K562 (cell line): Measurements from ENCODE around the gene NTM. TPM values are rescaled to one million over a fixed set of nuclear protein-coding genes. Genes with fewer than 3 reads are reported as not detected.

ENCODE experiments used
- ATAC-seq: fragments of 200-7000 bp; cut with Tn5 transposase; 3 replicates; pipeline ENCODE4 v1.9.1; 2020; ENCODE audit warnings: moderate library complexity
- BruUV-seq: library from RNA; stranded (reverse); fragments of 400-500 nt; replicated peaks from 2 replicates; lab custom pipeline; 2021; lab: Mats Ljungman, UMichigan
- CTCF ChIA-PET: fragments of 300-600 bp; formaldehyde crosslinking; extraction: SDS; loops from one replicate; lab custom pipeline; 2021; ENCODE audit warnings: low intra/inter-chr PET ratio; lab: Yijun Ruan, JAX
- POLR2A ChIA-PET: fragments of 300-600, 350-650 bp; sonication (Branson Sonifier 250); formaldehyde crosslinking; extraction: SDS; loops from one replicate; lab custom pipeline; 2021; ENCODE audit warnings: antibody characterized with exemption, inconsistent platforms; lab: Yijun Ruan, JAX
- DNase-seq, 4 experiments: peaks; one replicate each; pipeline versions ENCODE4 v3.0.0 to v3.0.0-alpha.2; 2011 to 2018; ENCODE audit warnings: low spot score in 3 of 4, mixed read lengths in 3 of 4; ENCODE audit errors: extremely low read depth in 1 of 4
- FAIRE-seq: peaks from 2 replicates; lab custom pipeline; 2011; peaks lifted over from hg19 to GRCh38; lab: Jason Lieb, UNC
- H2AFZ ChIP-seq: 2 replicates; pipeline ENCODE4 v1.6.0; 2011; ENCODE audit warnings: low read depth, low read length, control low read depth, inconsistent platforms
- H3K27ac ChIP-seq: fragments of 200-600 bp; 3 replicates; pipeline ENCODE4 v1.8.0; 2011; ENCODE audit warnings: low read depth, mild to moderate bottlenecking, control low read depth, inconsistent platforms, low read length, moderate library complexity, mixed read lengths; ENCODE audit errors: extremely low read depth
- H3K27me3 ChIP-seq, 2 experiments: fragments of 300-600 bp in 1 of 2; 2 replicates in 1 of 2; 3 replicates in 1 of 2; pipeline versions ENCODE4 v1.6.0 to v1.8.0; 2011; ENCODE audit warnings: inconsistent platforms in 2 of 2, low read length in 2 of 2, mild to moderate bottlenecking in 1 of 2, mixed read lengths in 1 of 2, moderate library complexity in 1 of 2; ENCODE audit not compliant: control insufficient read depth in 2 of 2, insufficient read depth in 2 of 2
- H3K36me3 ChIP-seq: fragments of 300-600 bp; 3 replicates; pipeline ENCODE4 v1.8.0; 2011; ENCODE audit warnings: mild to moderate bottlenecking, low read length, inconsistent platforms; ENCODE audit not compliant: control insufficient read depth, insufficient read depth
- H3K4me1 ChIP-seq, 2 experiments: fragments of 200-600 bp in 1 of 2; replicated peaks in 1 of 2; 2 replicates in 1 of 2; 3 replicates in 1 of 2; pipeline versions ENCODE4 v1.5.1 to v1.8.0; 2011; ENCODE audit warnings: inconsistent platforms in 2 of 2, low read length in 2 of 2, mild to moderate bottlenecking in 1 of 2, mixed read lengths in 1 of 2, moderate library complexity in 1 of 2; ENCODE audit not compliant: control insufficient read depth in 2 of 2, insufficient read depth in 2 of 2
- H3K4me2 ChIP-seq: 2 replicates; pipeline ENCODE4 v1.6.1; 2011; ENCODE audit warnings: low read length, control low read depth, inconsistent platforms, mixed read lengths; ENCODE audit not compliant: insufficient read depth
- H3K4me3 ChIP-seq: fragments of 200-600 bp; sonication (generic), shearing (Covaris generic); 2 replicates; pipeline ENCODE4 v1.5.1; 2016; ENCODE audit warnings: control low read depth, inconsistent platforms
- H3K79me2 ChIP-seq: fragments of 200-600 bp; 3 replicates; pipeline ENCODE4 v1.8.0; 2011; ENCODE audit warnings: low read length, inconsistent platforms; ENCODE audit not compliant: control insufficient read depth, insufficient read depth
- H3K9ac ChIP-seq, 2 experiments: 2 replicates each; pipeline versions ENCODE4 v1.6.0 to v1.6.1; 2011; ENCODE audit warnings: low read depth in 2 of 2, low read length in 2 of 2, control low read depth in 1 of 2, inconsistent platforms in 1 of 2, mild to moderate bottlenecking in 1 of 2, mixed read lengths in 1 of 2; ENCODE audit not compliant: insufficient read depth in 1 of 2
- H3K9me1 ChIP-seq: one replicate; pipeline ENCODE4 v1.6.0; 2011; ENCODE audit warnings: inconsistent platforms, mild to moderate bottlenecking, low read length, moderate library complexity; ENCODE audit not compliant: control insufficient read depth, insufficient read depth
- H3K9me3 ChIP-seq: replicated peaks from 2 replicates; pipeline ENCODE4 v1.5.1; 2011; ENCODE audit warnings: low read depth, low read length, inconsistent platforms; ENCODE audit not compliant: control insufficient read depth, insufficient read depth
- H4K20me1 ChIP-seq: replicated peaks from 2 replicates; pipeline ENCODE4 v1.6.1; 2011; ENCODE audit warnings: low read length, inconsistent platforms, mixed read lengths; ENCODE audit not compliant: control insufficient read depth, insufficient read depth
- ATF7 ChIP-seq: fragments of 450-650 bp; IDR thresholded peaks from 2 replicates; pipeline ENCODE4 v1.7.1; 2014; ENCODE audit warnings: mild to moderate bottlenecking, moderate library complexity
- DACH1 ChIP-seq: fragments of 450-650 bp; IDR thresholded peaks from 2 replicates; pipeline ENCODE4 v1.6.1; 2018; ENCODE audit not compliant: partially characterized antibody
- DMBX1 ChIP-seq: fragments of 250-450 bp; sonication (Bioruptor Pico); IDR thresholded peaks from 2 replicates; pipeline ENCODE4 v1.8.0; 2022; ENCODE audit warnings: inconsistent platforms, mild to moderate bottlenecking, moderate library complexity, borderline replicate concordance
- ELF2 ChIP-seq: fragments of 250-450 bp; sonication (Bioruptor Pico); IDR thresholded peaks from 2 replicates; pipeline ENCODE4 v1.5.0; 2021; ENCODE audit warnings: mild to moderate bottlenecking
- EP400 ChIP-seq: fragments of 450-650 bp; IDR thresholded peaks from 2 replicates; pipeline ENCODE4 v1.6.1; 2017; ENCODE audit warnings: antibody characterized with exemption, mild to moderate bottlenecking, moderate library complexity
- GTF2A2 ChIP-seq: IDR thresholded peaks from 2 replicates; pipeline ENCODE4 v1.6.1; 2016; ENCODE audit warnings: mild to moderate bottlenecking, missing genetic modification characterization, missing compliant biosample characterization
- ILK ChIP-seq: fragments of 450-650 bp; IDR thresholded peaks from 2 replicates; pipeline ENCODE4 v1.6.1; 2016; ENCODE audit warnings: missing genetic modification characterization, low read depth, mild to moderate bottlenecking, missing compliant biosample characterization, moderate library complexity, borderline replicate concordance
- KHSRP ChIP-seq: fragments of 450-650 bp; IDR thresholded peaks from 2 replicates; pipeline ENCODE4 v1.6.1; 2017
- MEF2D ChIP-seq: conservative IDR thresholded peaks from 2 replicates; pipeline ENCODE4 v1.6.1; 2016; ENCODE audit warnings: low read depth, missing genetic modification characterization, missing compliant biosample characterization
- MLLT1 ChIP-seq, 2 experiments: fragments of 450-650 bp; IDR thresholded peaks; 2 replicates each; pipeline ENCODE4 v1.6.1; 2016
- PCBP1 ChIP-seq: fragments of 200-400 bp; formaldehyde crosslinking; IDR thresholded peaks from 2 replicates; pipeline ENCODE4 v1.6.1; 2018; ENCODE audit warnings: mild to moderate bottlenecking, low read depth, low read length; ENCODE audit not compliant: poor library complexity, severe bottlenecking
- POLR2G ChIP-seq: fragments of 200-400 bp; formaldehyde crosslinking; IDR thresholded peaks from 2 replicates; pipeline ENCODE4 v1.6.1; 2017; ENCODE audit warnings: low read depth, mild to moderate bottlenecking, antibody characterized with exemption, low read length, moderate library complexity
- RFX5 ChIP-seq: IDR thresholded peaks from 2 replicates; pipeline ENCODE4 v1.6.1; 2011; ENCODE audit warnings: low read depth, mild to moderate bottlenecking, improper control_type of control experiment, low read length
- SIN3A ChIP-seq, 2 experiments: fragments of 150-350 bp in 1 of 2; IDR thresholded peaks; 2 replicates each; pipeline ENCODE4 v1.6.1; 2011 to 2016; ENCODE audit warnings: borderline replicate concordance in 2 of 2, low read depth in 2 of 2, low read length in 2 of 2, mild to moderate bottlenecking in 2 of 2, moderate library complexity in 2 of 2; ENCODE audit not compliant: control insufficient read depth in 1 of 2
- SNRNP70 ChIP-seq: fragments of 200-400 bp; formaldehyde crosslinking; optimal IDR thresholded peaks from 2 replicates; pipeline ENCODE3; 2017; ENCODE audit warnings: low read depth, low read length
- ZNF408 ChIP-seq: fragments of 250-450 bp; sonication (Bioruptor Pico); IDR thresholded peaks from 2 replicates; pipeline ENCODE4 v1.4.0; 2020; ENCODE audit warnings: low read depth, mild to moderate bottlenecking, moderate library complexity
- ZNF75A ChIP-seq: fragments of 450-650 bp; formaldehyde crosslinking; IDR thresholded peaks from 2 replicates; pipeline ENCODE4 v1.4.0; 2020; ENCODE audit warnings: mild to moderate bottlenecking
- WGBS: fragments of 100-300 bp; shearing (Covaris generic); methylation state at CpG from one replicate; pipeline ENCODE4 v1.1.6; 2016; ENCODE audit warnings: low coverage, mixed read lengths; ENCODE audit not compliant: insufficient coverage; ENCODE audit errors: missing lambda C conversion rate; 5-methylcytosine and 5-hydroxymethylcytosine counted together
- in situ Hi-C: fragments of 300-500 bp; cut with MboI; formaldehyde crosslinking; loops from 4 replicates; pipeline ENCODE4 v1.15.0; 2018; ENCODE audit warnings: inconsistent platforms, mixed read lengths
- intact Hi-C: fragments of 100-400 bp; cut with micrococcal nuclease; formaldehyde crosslinking; loops from 2 replicates; pipeline ENCODE4 v1.14.2; 2022
- polyA plus RNA-seq, 8 experiments: library from polyadenylated mRNA; depleted of rRNA in 4 of 8; stranded (reverse) in 5 of 8; unstranded in 3 of 8; fragments of >200 nt; fragmentation: Nextera tagmentation in 2 of 8; fragmentation: Illumina TruSeq in 1 of 8; extraction: Ambion mirVana in 2 of 8; extraction: Trizol in 1 of 8; gene quantifications; 2 replicates each; pipeline versions ENCODE4 v1.2.1 to v1.2.3, GENCODE V29; 2011 to 2014; ENCODE audit warnings: inconsistent platforms in 1 of 8, missing spikeins in 1 of 8
- total RNA-seq, 7 experiments: library from RNA; depleted of rRNA in 6 of 7; stranded (reverse); fragments of >200 nt in 6 of 7; fragmentation: Illumina TruSeq in 2 of 7; extraction: Trizol in 2 of 7; gene quantifications; 2 replicates each; pipeline versions ENCODE4 v1.2.1 to v1.2.3, GENCODE V29; 2011 to 2021; ENCODE audit warnings: low replicate concordance in 1 of 7
- TF ChIP-seq, protein P1 (sequence below): sonication (generic); formaldehyde crosslinking; IDR thresholded peaks from 2 replicates; pipeline ENCODE4 v1.9.0; 2022; ENCODE audit warnings: mild to moderate bottlenecking, missing genetic modification reagents
- TF ChIP-seq, protein P2 (sequence below): fragments of 250-450 bp; sonication (Bioruptor Pico); IDR thresholded peaks from 2 replicates; pipeline ENCODE4 v1.8.0; 2021; ENCODE audit warnings: moderate library complexity, mild to moderate bottlenecking, inconsistent platforms

The NTM gene
- total and polyA plus RNA-seq, 9 of the 15 experiments (the other 6 are each of a cell fraction or from before 2014, with no cell fraction given) = not detected

DNA sequence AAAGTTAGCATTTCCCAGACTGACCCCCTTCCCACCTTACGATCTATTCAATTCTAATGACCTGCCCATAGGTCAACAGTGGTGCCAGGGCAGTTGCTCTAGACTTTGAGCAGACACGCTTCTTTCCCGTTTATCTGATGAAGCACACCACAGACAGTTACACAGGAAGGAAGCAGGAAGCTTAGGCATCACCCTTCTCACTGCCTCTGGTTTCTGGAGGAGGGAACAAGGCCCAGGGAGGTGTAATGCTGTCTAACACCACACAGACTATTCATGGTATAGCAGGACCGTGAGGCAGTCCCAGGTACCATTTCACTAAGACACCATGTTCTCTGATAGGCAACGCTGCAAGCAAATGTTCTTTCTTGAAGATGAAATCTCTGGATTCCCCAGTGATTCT is 279.4 kb downstream of the NTM start:
- Histone ChIP-seq H3K9me3 (no peaks in the 10 kb centered on the region), H3K79me2 (no peaks in the 10 kb centered on the region), H3K27me3 (no peaks in the 10 kb centered on the region), H3K36me3 (no peaks in the 10 kb centered on the region), H3K4me1 (no peaks in the 10 kb centered on the region), H3K9ac (no peak overlapping the region), H4K20me1 (no peaks in the 10 kb centered on the region), H3K27ac (no peak overlapping the region), H3K9me1 (no peaks in the 10 kb centered on the region), H3K4me3 (no peak overlapping the region), H2AFZ (no peak overlapping the region), H3K4me2 (no peak overlapping the region)
- in situ Hi-C loops = loop anchor here (25.0 kb wide), 1 partner anchor 738 kb away; the partner anchor contains the start of gene SNX19
- ATAC-seq (no peak), DNase-seq (no peak), FAIRE-seq (no peak)
- POLR2A ChIA-PET = no interaction called here
- WGBS = 0% methylated on average over 5 of the region's 5 CpGs
- CTCF ChIA-PET = no interaction called here
- intact Hi-C loops = no loop called here
- TF ChIP-seq ZNF408 (no peak), EP400 (no peak), DACH1 (no peak), PCBP1 (no peak), ZNF75A (CRISPR knock-in tag) (no peak), MEF2D (tag) (no peak), ELF2 (no peak), KHSRP (no peak), SIN3A (IDR thresholded peaks at IDR 0.05; ENCODE audit: borderline replicate concordance in 2 of 2, control insufficient read depth in 1 of 2, low read depth in 2 of 2, low read length in 2 of 2) (no peak), RFX5 (no peak), MLLT1 (IDR thresholded peaks at IDR 0.05) (no peak), SNRNP70 (no peak), POLR2G (no peak), ILK (no peak), GTF2A2 (no peak), ATF7 (no peak), DMBX1 (CRISPR knock-in tag) (no peak)
- TF ChIP-seq, protein P1, sequence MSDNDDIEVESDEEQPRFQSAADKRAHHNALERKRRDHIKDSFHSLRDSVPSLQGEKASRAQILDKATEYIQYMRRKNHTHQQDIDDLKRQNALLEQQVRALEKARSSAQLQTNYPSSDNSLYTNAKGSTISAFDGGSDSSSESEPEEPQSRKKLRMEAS (CRISPR knock-in tag) = no peak
- TF ChIP-seq, protein P2, sequence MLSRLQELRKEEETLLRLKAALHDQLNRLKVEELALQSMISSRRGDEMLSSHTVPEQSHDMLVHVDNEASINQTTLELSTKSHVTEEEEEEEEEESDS = no peak
- BruUV-seq = no TSS peak
